ENCODE measurements around the gene WDR3. TPM values are rescaled to one million over a fixed set of nuclear protein-coding genes. Genes with fewer than 3 reads are reported as not detected.
"Not testable (repeated sequence)": the region's sequence is repeated elsewhere in the genome, so short reads cannot be mapped to it uniquely, and the experiment has no call there.

WDR3 gene
- total RNA-seq, 2 experiments from 2014 or later = 27.8 to 38.5 TPM

- CTCF ChIA-PET = interaction anchor here (0.9 to 4.2 kb wide), 2 partner anchors 9 to 23 kb away, joined by 3 to 13 read pairs; no protein-coding TSS in a partner anchor
- Mint-ChIP-seq H3K4me1 (no peaks in the 10 kb centered on the region), H3K36me3 (peaks cover 33% of the 10 kb centered on the region), H3K27me3 (no peaks in the 10 kb centered on the region), H3K27ac (no peak overlapping the region), H3K4me3 (no peak overlapping the region), H3K9me3 (ENCODE audit: low read depth) (no peaks in the 10 kb centered on the region)
- DNase-seq (no peak), ATAC-seq (no peak)
Observed at GRCh38 chr1:117919376-117919775, 10.2 kb upstream of the WDR3 start.

DNA sequence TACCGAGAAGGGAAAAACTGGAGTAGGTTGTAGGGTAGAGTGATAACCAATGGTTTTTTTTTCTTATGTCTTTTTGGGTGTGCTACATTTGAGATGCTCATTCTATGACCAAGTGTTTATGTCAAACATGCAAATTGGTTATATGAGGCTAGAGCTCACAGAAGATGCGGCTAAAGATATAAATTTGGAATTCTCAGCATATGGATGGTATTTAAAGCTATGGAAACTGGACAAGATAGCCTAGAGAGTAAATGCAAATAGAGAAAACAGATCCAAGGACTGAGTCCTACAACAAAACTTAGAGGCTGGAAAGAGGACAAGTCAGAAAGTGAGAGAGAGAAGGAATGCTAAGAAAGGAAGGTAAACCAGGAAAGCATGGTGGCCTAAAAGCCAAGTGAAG lies 7.5 kb upstream of the WDR3 start:
- no peaks in the 10 kb centered on the region for H3K27me3 Mint-ChIP-seq
- DNase-seq (no peak), ATAC-seq (no peak)
- no peak overlapping the region for H3K4me3 Mint-ChIP-seq
- H3K4me1 Mint-ChIP-seq = no peaks in the 10 kb centered on the region
- no peak overlapping the region for H3K27ac Mint-ChIP-seq
- CTCF ChIA-PET = no interaction called here
- H3K36me3 Mint-ChIP-seq = peaks cover 14% of the 10 kb centered on the region
- H3K9me3 Mint-ChIP-seq (ENCODE audit: low read depth) = no peaks in the 10 kb centered on the region

- H3K27ac Mint-ChIP-seq; H3K36me3 Mint-ChIP-seq; H3K9me3 Mint-ChIP-seq (ENCODE audit: low read depth); H3K27me3 Mint-ChIP-seq; DNase-seq; H3K4me1 Mint-ChIP-seq; H3K4me3 Mint-ChIP-seq; ATAC-seq; CTCF ChIA-PET: not testable (repeated sequence)
Observed at GRCh38 chr1:117922717-117923116, 6.8 kb upstream of the WDR3 start.

DNA sequence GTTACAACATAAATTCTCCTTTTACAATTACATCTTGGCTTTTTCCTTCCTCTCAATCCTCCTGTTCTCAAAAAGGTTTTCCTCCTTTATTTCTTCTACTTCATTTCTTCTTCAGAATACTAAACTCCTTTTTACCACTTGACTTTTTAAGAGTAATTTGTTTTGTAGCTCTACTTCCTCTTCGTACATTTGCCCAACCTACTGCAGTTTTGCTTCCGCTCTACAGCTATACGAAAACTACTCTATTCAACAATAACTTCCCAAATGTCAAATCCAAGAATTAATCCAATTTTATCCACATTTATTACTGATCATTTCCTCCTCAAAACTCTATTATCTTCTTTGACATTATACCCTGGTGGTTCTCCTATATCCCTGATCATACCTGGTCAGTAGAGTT lies 3.6 kb upstream of the WDR3 start:
- no peaks in the 10 kb centered on the region for H3K27me3 Mint-ChIP-seq
- DNase-seq = no peak
- H3K4me3 Mint-ChIP-seq = no peak overlapping the region
- no peaks in the 10 kb centered on the region for H3K9me3 Mint-ChIP-seq (ENCODE audit: low read depth)
- CTCF ChIA-PET = interaction anchor here (1.7 kb wide), 1 partner anchor 30 kb away, joined by 6 read pairs; no protein-coding TSS in a partner anchor
- H3K4me1 Mint-ChIP-seq = peaks cover 21% of the 10 kb centered on the region
- no peaks in the 10 kb centered on the region for H3K36me3 Mint-ChIP-seq
- no peak for ATAC-seq
- no peak overlapping the region for H3K27ac Mint-ChIP-seq

DNA sequence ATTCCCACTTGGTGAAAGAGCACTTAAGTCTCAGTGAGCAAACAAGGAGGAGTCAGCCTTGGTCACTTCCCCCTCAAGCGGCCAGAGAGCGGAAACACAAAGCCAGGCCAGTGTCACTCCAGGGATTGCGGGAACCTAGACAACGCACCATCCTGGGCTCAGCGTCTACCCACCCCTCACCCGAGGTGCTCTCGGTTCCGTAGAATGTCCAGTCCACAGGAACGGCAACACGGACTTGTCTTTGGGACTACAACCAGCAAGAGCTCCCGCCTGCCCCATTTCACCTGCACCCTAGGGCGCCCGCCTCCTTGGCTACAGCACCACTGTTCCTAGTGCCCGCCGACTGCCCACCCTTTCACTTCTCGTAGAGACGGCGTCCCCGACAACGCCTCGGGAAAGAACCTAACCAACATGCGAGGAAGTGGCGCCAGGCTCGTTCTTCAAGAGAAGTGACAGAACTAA lies 627 bp upstream of the WDR3 start:
- no peaks in the 10 kb centered on the region for H3K9me3 Mint-ChIP-seq (ENCODE audit: low read depth)
- CTCF ChIA-PET = interaction anchor here (0.8 to 2.9 kb wide), 4 partner anchors 9 to 393 kb away, joined by 3 to 16 read pairs (median 3); no protein-coding TSS in a partner anchor
- H3K36me3 Mint-ChIP-seq = peaks cover 11% of the 10 kb centered on the region
- H3K27ac Mint-ChIP-seq = peak overlapping the region; percentile 87
- peak overlapping the region; percentile 88 for H3K4me3 Mint-ChIP-seq
- no peaks in the 10 kb centered on the region for H3K27me3 Mint-ChIP-seq
- peaks cover 44% of the 10 kb centered on the region for H3K4me1 Mint-ChIP-seq
- ATAC-seq (peak; percentile 45), DNase-seq (peak; percentile 68)

- peak overlapping the region; percentile 87 for H3K27ac Mint-ChIP-seq
- peaks cover 19% of the 10 kb centered on the region for H3K36me3 Mint-ChIP-seq
- H3K4me3 Mint-ChIP-seq = peak overlapping the region; percentile 88
- peaks cover 48% of the 10 kb centered on the region for H3K4me1 Mint-ChIP-seq
- no peaks in the 10 kb centered on the region for H3K9me3 Mint-ChIP-seq (ENCODE audit: low read depth)
- ATAC-seq (no peak), DNase-seq (no peak)
- H3K27me3 Mint-ChIP-seq = no peaks in the 10 kb centered on the region
- CTCF ChIA-PET = interaction anchor here (2.9 kb wide), 1 partner anchor 35 kb away, joined by 16 read pairs; no protein-coding TSS in a partner anchor
Observed at GRCh38 chr1:117930173-117930447, 571 bp downstream of the WDR3 start.

GRCh38 chr1:117930484-117930883 lies 945 bp downstream of the WDR3 start:
- peaks cover 48% of the 10 kb centered on the region for H3K4me1 Mint-ChIP-seq
- no peaks in the 10 kb centered on the region for H3K9me3 Mint-ChIP-seq (ENCODE audit: low read depth)
- CTCF ChIA-PET = interaction anchor here (2.9 kb wide), 1 partner anchor 35 kb away, joined by 16 read pairs; no protein-coding TSS in a partner anchor
- no peak for DNase-seq
- ATAC-seq = no peak
- peak overlapping the region; percentile 87 for H3K27ac Mint-ChIP-seq
- peak overlapping the region; percentile 88 for H3K4me3 Mint-ChIP-seq
- peaks cover 19% of the 10 kb centered on the region for H3K36me3 Mint-ChIP-seq
- H3K27me3 Mint-ChIP-seq = no peaks in the 10 kb centered on the region

GRCh38 chr1:117932576-117932975 lies 3.0 kb downstream of the WDR3 start:
- Mint-ChIP-seq H3K36me3 (peaks cover 19% of the 10 kb centered on the region), H3K27ac (no peak overlapping the region), H3K27me3 (no peaks in the 10 kb centered on the region), H3K9me3 (ENCODE audit: low read depth) (no peaks in the 10 kb centered on the region), H3K4me1 (peaks cover 45% of the 10 kb centered on the region), H3K4me3 (no peak overlapping the region)
- ATAC-seq (no peak), DNase-seq (no peak)
- CTCF ChIA-PET = interaction anchor here (0.6 to 1.7 kb wide), 2 partner anchors 11 to 282 kb away, joined by 3 to 4 read pairs; no protein-coding TSS in a partner anchor

- no peak overlapping the region for H3K27ac Mint-ChIP-seq
- peaks cover 21% of the 10 kb centered on the region for H3K36me3 Mint-ChIP-seq
- CTCF ChIA-PET = interaction anchor here (1.7 kb wide), 1 partner anchor 10 kb away, joined by 4 read pairs; no protein-coding TSS in a partner anchor
Observed at GRCh38 chr1:117933769-117934168, 4.2 kb downstream of the WDR3 start.

GRCh38 chr1:117942293-117942692 lies 12.8 kb downstream of the WDR3 start:
- CTCF ChIA-PET = interaction anchor here (1.4 kb wide), 1 partner anchor 9 kb away, joined by 3 read pairs; no protein-coding TSS in a partner anchor
- Mint-ChIP-seq H3K36me3 (peaks cover 44% of the 10 kb centered on the region), H3K27ac (no peak overlapping the region)

More at GRCh38 chr1:117933769-117934168, 4.2 kb downstream of the WDR3 start:
- no peaks in the 10 kb centered on the region for H3K27me3 Mint-ChIP-seq
- ATAC-seq (no peak), DNase-seq (no peak)
- H3K4me1 Mint-ChIP-seq = peaks cover 37% of the 10 kb centered on the region
- H3K4me3 Mint-ChIP-seq = no peak overlapping the region
- H3K9me3 Mint-ChIP-seq (ENCODE audit: low read depth) = no peaks in the 10 kb centered on the region

GRCh38 chr1:117952386-117952785 lies 22.8 kb downstream of the WDR3 start:
- ATAC-seq = no peak
- CTCF ChIA-PET = no interaction called here

More at GRCh38 chr1:117942293-117942692, 12.8 kb downstream of the WDR3 start:
- ATAC-seq (no peak), DNase-seq (no peak)
- Mint-ChIP-seq H3K4me3 (no peak overlapping the region), H3K9me3 (ENCODE audit: low read depth) (no peaks in the 10 kb centered on the region), H3K27me3 (no peaks in the 10 kb centered on the region), H3K4me1 (no peaks in the 10 kb centered on the region)

DNA sequence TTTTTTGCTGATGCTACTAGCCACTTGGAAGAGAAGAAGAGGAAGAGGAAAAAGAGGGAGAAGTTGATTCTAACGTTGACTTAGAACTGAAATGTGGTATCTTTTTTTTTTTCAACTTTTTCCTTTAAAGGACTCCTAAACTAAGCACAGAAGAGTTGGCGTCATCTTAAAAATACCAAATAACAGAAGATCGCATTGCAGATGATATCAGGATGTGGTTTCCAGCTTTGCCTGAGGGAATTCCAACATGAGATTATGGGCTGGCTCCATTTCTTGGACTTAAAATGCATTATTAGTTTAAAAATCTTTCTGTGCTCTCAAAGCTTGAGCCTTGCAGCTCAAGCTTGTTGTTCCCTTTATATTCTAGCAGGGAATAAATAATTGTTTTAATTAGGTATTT lies 29.8 kb downstream of the WDR3 start:
- no peaks in the 10 kb centered on the region for H3K9me3 Mint-ChIP-seq (ENCODE audit: low read depth)
- no peak for DNase-seq
- ATAC-seq = no peak
- H3K4me1 Mint-ChIP-seq = no peaks in the 10 kb centered on the region
- no peaks in the 10 kb centered on the region for H3K27me3 Mint-ChIP-seq
- no peak overlapping the region for H3K27ac Mint-ChIP-seq
- no peak overlapping the region for H3K4me3 Mint-ChIP-seq
- peaks cover 26% of the 10 kb centered on the region for H3K36me3 Mint-ChIP-seq
- CTCF ChIA-PET = interaction anchor here (0.6 kb wide), 1 partner anchor 230 kb away, joined by 3 read pairs; no protein-coding TSS in a partner anchor

More at GRCh38 chr1:117952386-117952785, 22.8 kb downstream of the WDR3 start:
- H3K9me3 Mint-ChIP-seq (ENCODE audit: low read depth) = no peaks in the 10 kb centered on the region
- H3K27me3 Mint-ChIP-seq = no peaks in the 10 kb centered on the region
- H3K36me3 Mint-ChIP-seq = peaks cover 42% of the 10 kb centered on the region
- no peaks in the 10 kb centered on the region for H3K4me1 Mint-ChIP-seq
- H3K4me3 Mint-ChIP-seq = no peak overlapping the region
- DNase-seq = no peak
- no peak overlapping the region for H3K27ac Mint-ChIP-seq

GRCh38 chr1:117964290-117965038 lies 34.9 kb downstream of the WDR3 start:
- H3K9me3 Mint-ChIP-seq (ENCODE audit: low read depth) = no peaks in the 10 kb centered on the region
- H3K27ac Mint-ChIP-seq = no peak overlapping the region
- CTCF ChIA-PET = no interaction called here
- H3K27me3 Mint-ChIP-seq = no peaks in the 10 kb centered on the region
- no peaks in the 10 kb centered on the region for H3K4me1 Mint-ChIP-seq
- ATAC-seq (no peak), DNase-seq (no peak)
- H3K4me3 Mint-ChIP-seq = no peak overlapping the region
- H3K36me3 Mint-ChIP-seq = peaks cover 4% of the 10 kb centered on the region

DNA sequence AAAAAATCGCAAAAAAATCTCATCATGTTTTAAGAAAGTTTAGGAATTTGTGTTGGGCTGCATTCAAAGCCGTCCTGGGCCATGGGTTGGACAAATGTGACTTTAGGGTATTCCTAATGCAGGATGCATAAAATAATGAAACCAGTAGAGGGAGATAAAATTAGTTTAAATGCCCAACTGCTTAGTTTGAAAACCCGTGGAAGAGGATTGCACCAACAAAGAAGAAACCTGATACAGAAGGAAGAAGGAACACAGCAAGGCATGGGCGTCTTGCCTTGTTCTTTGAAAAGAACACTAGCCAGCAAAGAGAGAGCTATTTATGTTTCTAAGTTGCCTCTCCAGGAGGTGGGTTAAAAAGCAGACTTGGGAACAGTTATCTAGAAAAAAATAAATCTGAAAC lies 37.9 kb downstream of the WDR3 start:
- DNase-seq (no peak), ATAC-seq (no peak)
- CTCF ChIA-PET = interaction anchor here (0.8 kb wide), 1 partner anchor 9 kb away, joined by 4 read pairs; no protein-coding TSS in a partner anchor
- Mint-ChIP-seq H3K27me3 (no peaks in the 10 kb centered on the region), H3K27ac (no peak overlapping the region), H3K36me3 (peaks cover 2% of the 10 kb centered on the region), H3K9me3 (ENCODE audit: low read depth) (no peaks in the 10 kb centered on the region), H3K4me3 (no peak overlapping the region), H3K4me1 (no peaks in the 10 kb centered on the region)
